ENCODE measurements around the gene DCC.

GRCh38 chr18:52750995-52751394 lies 411.0 kb downstream of the DCC start:
- TF ChIP-seq CTCF (IDR thresholded peaks at IDR 0.05) (no peak), MAX (IDR thresholded peaks at IDR 0.05; ENCODE audit: low read depth) (no peak), MXI1 (IDR thresholded peaks at IDR 0.05; ENCODE audit: low read depth, low read length) (no peak)
